PC-3 (cell line): ENCODE measurements around the gene TERB2. TPM values are rescaled to one million over a fixed set of nuclear protein-coding genes. Genes with fewer than 3 reads are reported as not detected.
A peak's percentile ranks its signal among the peaks of the same experiment; 100 is the strongest.

ENCODE experiments used
- ATAC-seq: fragments of 200-7000 bp; cut with Tn5 transposase; 2 replicates; pipeline ENCODE4 v1.9.1; 2020; ENCODE audit warnings: mild to moderate bottlenecking, moderate library complexity
- BruUV-seq: library from RNA; stranded (reverse); fragments of 400-500 nt; replicated peaks from 2 replicates; lab custom pipeline; 2021; lab: Mats Ljungman, UMichigan
- CTCF ChIA-PET: fragments of 300-600 bp; sonication (Branson Sonifier 250); formaldehyde crosslinking; loops from one replicate; lab custom pipeline; 2022; ENCODE audit warnings: antibody characterized with exemption; lab: Charles Lee
- POLR2A ChIA-PET: fragments of 300-600 bp; sonication (Branson Sonifier 250); formaldehyde crosslinking; loops from one replicate; lab custom pipeline; 2022; ENCODE audit warnings: antibody characterized with exemption; ENCODE audit not compliant: unreplicated experiment; lab: Charles Lee
- DNase-seq: peaks from one replicate; pipeline ENCODE4 v3.0.0-alpha.2; 2015
- H2AFZ ChIP-seq: fragments of 300-600 bp; sonication (generic); 2 replicates; pipeline ENCODE4 v1.6.0; 2016; ENCODE audit warnings: antibody characterized with exemption, low read length
- H3F3A ChIP-seq: fragments of 300-600 bp; sonication (generic); one replicate; pipeline ENCODE4 v1.6.0; 2017; ENCODE audit warnings: antibody characterized with exemption, low read length, control low read depth, mild to moderate bottlenecking; ENCODE audit not compliant: unreplicated experiment
- H3K27ac ChIP-seq: fragments of 300-600 bp; sonication (generic); 2 replicates; pipeline ENCODE4 v1.5.1; 2016; ENCODE audit warnings: mild to moderate bottlenecking, low read length
- H3K27me3 ChIP-seq: fragments of 300-600 bp; sonication (generic); 2 replicates; pipeline ENCODE4 v1.6.1; 2016; ENCODE audit warnings: low read length, mixed read lengths
- H3K36me3 ChIP-seq: fragments of 300-600 bp; sonication (generic); 2 replicates; pipeline ENCODE4 v1.6.1; 2016; ENCODE audit warnings: low read depth, mixed run types, low read length, mixed read lengths
- H3K4me1 ChIP-seq: fragments of 300-600 bp; sonication (generic); 2 replicates; pipeline ENCODE4 v1.5.1; 2016; ENCODE audit warnings: low read length; ENCODE audit not compliant: insufficient read depth
- H3K4me2 ChIP-seq: fragments of 300-600 bp; sonication (generic); 2 replicates; pipeline ENCODE4 v1.6.0; 2016; ENCODE audit warnings: low read length
- H3K4me3 ChIP-seq: fragments of 300-600 bp; sonication (generic); 2 replicates; pipeline ENCODE4 v1.5.1; 2016; ENCODE audit warnings: mild to moderate bottlenecking, low read length, mixed read lengths
- H3K79me2 ChIP-seq: fragments of 300-600 bp; sonication (generic); 2 replicates; pipeline ENCODE4 v1.6.1; 2017; ENCODE audit warnings: low read length, mixed read lengths
- H3K9ac ChIP-seq: fragments of 300-600 bp; sonication (generic); 2 replicates; pipeline ENCODE4 v1.6.0; 2016; ENCODE audit warnings: mild to moderate bottlenecking, low read length
- H3K9me2 ChIP-seq: fragments of 300-600 bp; sonication (generic); replicated peaks from 2 replicates; pipeline ENCODE4 v1.6.1; 2016; ENCODE audit warnings: mixed run types, low read length, mixed read lengths
- H3K9me3 ChIP-seq: fragments of 300-600 bp; sonication (generic); 2 replicates; pipeline ENCODE4 v1.6.1; 2016; ENCODE audit warnings: low read length, mixed read lengths
- H4K20me1 ChIP-seq: fragments of 300-600 bp; sonication (generic); 2 replicates; pipeline ENCODE4 v1.6.1; 2016; ENCODE audit warnings: low read length, mixed read lengths
- EZH2 ChIP-seq: fragments of 300-600 bp; sonication (generic); IDR thresholded peaks from one replicate; pipeline ENCODE4 v1.6.1; 2017; ENCODE audit warnings: antibody characterized with exemption, mild to moderate bottlenecking, low read length; ENCODE audit not compliant: unreplicated experiment
- EZH2phosphoT487 ChIP-seq: fragments of 300-600 bp; sonication (generic); IDR thresholded peaks from 2 replicates; pipeline ENCODE4 v1.6.1; 2018; ENCODE audit warnings: mild to moderate bottlenecking, antibody characterized with exemption, low read length, borderline replicate concordance
- intact Hi-C: fragments of 100-400 bp; cut with micrococcal nuclease; formaldehyde crosslinking; loops from 2 replicates; pipeline ENCODE4 v1.9.0; 2023
- total RNA-seq: library from RNA; depleted of rRNA; stranded (reverse); fragments of >200 nt; gene quantifications from 2 replicates; pipeline ENCODE4 v1.2.3, GENCODE V29; 2014
- TF ChIP-seq, protein P1 (sequence below): fragments of 300-600 bp; sonication (generic); conservative IDR thresholded peaks from 2 replicates; pipeline ENCODE4 v1.5.1; 2017; ENCODE audit warnings: antibody characterized with exemption, low read depth, mild to moderate bottlenecking, low read length

The TERB2 gene
- total RNA-seq, 1 experiment from 2014 or later: not detected

DNA sequence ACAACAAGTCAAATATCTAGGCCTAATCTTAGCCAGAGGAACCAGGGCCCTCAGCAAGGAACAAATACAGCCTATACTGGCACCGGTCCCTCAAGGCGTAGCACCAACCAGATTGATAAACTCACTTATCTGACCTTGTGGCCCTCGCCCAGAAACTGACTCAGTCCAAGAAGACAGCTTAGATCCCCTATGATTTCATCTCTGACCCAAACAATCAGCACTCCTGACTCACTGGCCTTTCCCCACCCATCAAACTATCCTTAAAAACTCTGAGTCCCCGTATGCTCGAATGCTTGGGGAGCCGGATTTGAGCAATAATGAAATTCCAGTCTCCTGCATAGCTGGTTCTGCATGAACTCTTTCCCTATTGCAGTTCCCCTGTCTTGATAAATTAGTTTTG is 64.9 kb downstream of the TERB2 start:
- ATAC-seq (no peak), DNase-seq (no peak)
- no peaks in the 10 kb centered on the region for H3K9me2 ChIP-seq
- no peak overlapping the region for H2AFZ ChIP-seq
- H3K27me3 ChIP-seq: peaks cover 22% of the 10 kb centered on the region
- peaks cover 14% of the 10 kb centered on the region for H3K4me1 ChIP-seq
- TF ChIP-seq, protein P1, sequence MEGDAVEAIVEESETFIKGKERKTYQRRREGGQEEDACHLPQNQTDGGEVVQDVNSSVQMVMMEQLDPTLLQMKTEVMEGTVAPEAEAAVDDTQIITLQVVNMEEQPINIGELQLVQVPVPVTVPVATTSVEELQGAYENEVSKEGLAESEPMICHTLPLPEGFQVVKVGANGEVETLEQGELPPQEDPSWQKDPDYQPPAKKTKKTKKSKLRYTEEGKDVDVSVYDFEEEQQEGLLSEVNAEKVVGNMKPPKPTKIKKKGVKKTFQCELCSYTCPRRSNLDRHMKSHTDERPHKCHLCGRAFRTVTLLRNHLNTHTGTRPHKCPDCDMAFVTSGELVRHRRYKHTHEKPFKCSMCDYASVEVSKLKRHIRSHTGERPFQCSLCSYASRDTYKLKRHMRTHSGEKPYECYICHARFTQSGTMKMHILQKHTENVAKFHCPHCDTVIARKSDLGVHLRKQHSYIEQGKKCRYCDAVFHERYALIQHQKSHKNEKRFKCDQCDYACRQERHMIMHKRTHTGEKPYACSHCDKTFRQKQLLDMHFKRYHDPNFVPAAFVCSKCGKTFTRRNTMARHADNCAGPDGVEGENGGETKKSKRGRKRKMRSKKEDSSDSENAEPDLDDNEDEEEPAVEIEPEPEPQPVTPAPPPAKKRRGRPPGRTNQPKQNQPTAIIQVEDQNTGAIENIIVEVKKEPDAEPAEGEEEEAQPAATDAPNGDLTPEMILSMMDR: no peak
- no peak for TF ChIP-seq EZH2
- no peaks in the 10 kb centered on the region for H4K20me1 ChIP-seq
- CTCF ChIA-PET: no interaction called here
- no peak overlapping the region for H3K9ac ChIP-seq
- no TSS peak for BruUV-seq
- no peak overlapping the region for H3K27ac ChIP-seq
- H3K36me3 ChIP-seq: no peaks in the 10 kb centered on the region
- intact Hi-C loops: no loop called here
- no peaks in the 10 kb centered on the region for H3F3A ChIP-seq
- POLR2A ChIA-PET: no interaction called here
- no peaks in the 10 kb centered on the region for H3K9me3 ChIP-seq
- no peak overlapping the region for H3K4me2 ChIP-seq
- H3K4me3 ChIP-seq: no peak overlapping the region
- peaks cover 18% of the 10 kb centered on the region for H3K79me2 ChIP-seq

DNA sequence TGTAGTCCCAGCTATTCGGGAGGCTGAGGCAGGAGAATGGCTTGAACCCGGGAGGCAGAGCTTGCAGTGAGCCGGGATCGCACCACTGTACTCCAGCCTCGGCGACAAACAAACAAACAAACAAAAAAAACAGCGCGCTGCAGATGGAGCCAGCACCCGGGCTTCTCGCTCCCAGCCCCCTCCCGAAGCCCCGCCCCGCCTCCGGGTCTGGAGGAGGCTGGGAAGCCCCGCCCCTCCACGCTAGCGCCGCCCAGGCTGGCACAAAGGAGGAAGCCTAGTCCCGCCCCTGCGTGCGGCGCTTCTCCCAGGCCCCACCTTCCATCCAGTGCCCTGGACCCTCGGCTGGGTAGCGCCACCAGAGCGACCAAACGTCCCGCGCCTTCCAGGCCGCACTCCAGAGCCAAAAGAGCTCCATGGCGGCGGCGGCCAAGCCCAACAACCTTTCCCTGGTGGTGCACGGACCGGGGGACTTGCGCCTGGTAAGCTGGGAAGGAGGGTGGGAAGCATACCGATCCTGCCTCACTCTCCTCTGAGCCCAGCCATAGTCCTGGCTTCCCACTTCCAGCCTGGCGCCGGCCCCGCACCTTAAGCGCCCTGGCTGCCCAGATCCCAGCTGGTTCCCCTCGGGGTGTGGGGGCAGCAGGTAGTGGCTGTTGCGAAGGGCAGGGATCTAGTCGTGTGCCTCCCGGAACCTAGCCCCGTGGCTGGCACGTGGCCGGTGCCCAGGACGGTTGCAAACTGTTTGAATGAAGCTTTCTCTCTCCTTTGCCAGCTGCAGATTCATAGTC is 66.6 kb downstream of the TERB2 start, which contains the start of gene SORD:
Gene SORD, plus strand, starts transcription at position 325 of the 788 bp plus-strand sequence. Its CDS starts 89 bp downstream, at position 414.
- no peaks in the 10 kb centered on the region for H3K36me3 ChIP-seq
- ChIA-PET POLR2A (interaction anchor here (0.5 kb wide), 1 partner anchor 310 kb away, joined by 6 read pairs; no protein-coding TSS in a partner anchor), CTCF (interaction anchor here (0.7 to 1.3 kb wide), 2 partner anchors 14 to 170 kb away, joined by 3 to 4 read pairs; no protein-coding TSS in a partner anchor)
- peaks cover 18% of the 10 kb centered on the region for H3K27me3 ChIP-seq
- peaks cover 26% of the 10 kb centered on the region for H3K79me2 ChIP-seq
- no peaks in the 10 kb centered on the region for H3K9me2 ChIP-seq
- H3F3A ChIP-seq: no peaks in the 10 kb centered on the region
- H3K9me3 ChIP-seq: no peaks in the 10 kb centered on the region
- no peaks in the 10 kb centered on the region for H4K20me1 ChIP-seq
- ATAC-seq (peak; percentile 97), DNase-seq (peak; percentile 91)
- peaks cover 14% of the 10 kb centered on the region for H3K4me1 ChIP-seq
- H3K4me2 ChIP-seq: peak within 1 kb of the TSS; percentile 87
- intact Hi-C loops: loop anchor here (2.0 kb wide), 1 partner anchor 14 kb away; no protein-coding TSS in a partner anchor
- BruUV-seq: no TSS peak
- no peak within 1 kb of the TSS for H3K27ac ChIP-seq
- TF ChIP-seq EZH2 (no peak), EZH2phosphoT487 (no peak)
- TF ChIP-seq, protein P1: no peak
- H3K9ac ChIP-seq: peak within 1 kb of the TSS; percentile 47
- H3K4me3 ChIP-seq: peak within 1 kb of the TSS; percentile 74
- peak within 1 kb of the TSS; percentile 83 for H2AFZ ChIP-seq
